ENCODE results near the gene KRT23. TPM values are rescaled to one million over a fixed set of nuclear protein-coding genes. Genes with fewer than 3 reads are reported as not detected.
A peak's percentile ranks its signal among the peaks of the same experiment; 100 is the strongest.

KRT23 gene
- total RNA-seq, 1 donor from 2014 or later, result not detected

GRCh38 chr17:40895106-40895730 is 42.2 kb downstream of the KRT23 start:
- TF ChIP-seq CTCF (IDR thresholded peaks at IDR 0.05; ENCODE audit: unreplicated experiment), result no peak
- Mint-ChIP-seq H3K9me3 (ENCODE audit: unreplicated experiment) (no peaks in the 10 kb centered on the region), H3K36me3 (ENCODE audit: low read depth, unreplicated experiment) (no peaks in the 10 kb centered on the region), H3K4me1 (ENCODE audit: unreplicated experiment) (peaks cover 5% of the 10 kb centered on the region), H3K4me3 (ENCODE audit: unreplicated experiment) (no peak overlapping the region), H3K27ac (ENCODE audit: unreplicated experiment) (no peak overlapping the region), H3K27me3 (ENCODE audit: unreplicated experiment) (no peaks in the 10 kb centered on the region)
- DNase-seq (ENCODE audit: low spot score), result no peak

DNA sequence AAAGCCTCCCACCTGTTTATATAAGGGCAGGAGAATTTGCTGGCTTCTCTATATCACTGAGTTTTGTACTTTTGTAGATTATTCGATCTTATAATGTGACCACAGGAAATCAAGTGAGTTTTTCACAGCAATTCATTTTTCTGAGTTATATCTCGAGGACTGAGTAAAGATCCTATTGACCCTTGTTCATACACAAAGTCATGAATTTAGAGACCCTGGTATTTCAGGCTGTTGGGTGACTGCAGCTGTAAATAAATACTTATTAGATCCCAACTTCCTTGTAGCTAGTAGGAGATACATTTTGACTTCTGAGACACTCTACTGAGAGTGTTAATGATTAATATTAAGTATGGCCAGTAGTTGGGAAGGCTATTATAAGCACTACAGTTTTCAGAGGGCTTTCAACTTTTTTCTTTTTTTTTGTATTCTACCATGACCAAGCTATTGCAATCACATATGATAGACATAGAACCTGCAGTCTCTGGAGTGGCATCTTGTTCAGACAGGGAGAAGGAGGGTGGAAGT is 49.2 kb downstream of the KRT23 start:
- Mint-ChIP-seq H3K4me1 (ENCODE audit: unreplicated experiment) (no peaks in the 10 kb centered on the region), H3K9me3 (ENCODE audit: unreplicated experiment) (no peaks in the 10 kb centered on the region), H3K36me3 (ENCODE audit: low read depth, unreplicated experiment) (no peaks in the 10 kb centered on the region), H3K4me3 (ENCODE audit: unreplicated experiment) (no peak overlapping the region), H3K27me3 (ENCODE audit: unreplicated experiment) (no peaks in the 10 kb centered on the region), H3K27ac (ENCODE audit: unreplicated experiment) (no peak overlapping the region)
- no peak for DNase-seq (ENCODE audit: low spot score)
- no peak for TF ChIP-seq CTCF (IDR thresholded peaks at IDR 0.05; ENCODE audit: unreplicated experiment)

DNA sequence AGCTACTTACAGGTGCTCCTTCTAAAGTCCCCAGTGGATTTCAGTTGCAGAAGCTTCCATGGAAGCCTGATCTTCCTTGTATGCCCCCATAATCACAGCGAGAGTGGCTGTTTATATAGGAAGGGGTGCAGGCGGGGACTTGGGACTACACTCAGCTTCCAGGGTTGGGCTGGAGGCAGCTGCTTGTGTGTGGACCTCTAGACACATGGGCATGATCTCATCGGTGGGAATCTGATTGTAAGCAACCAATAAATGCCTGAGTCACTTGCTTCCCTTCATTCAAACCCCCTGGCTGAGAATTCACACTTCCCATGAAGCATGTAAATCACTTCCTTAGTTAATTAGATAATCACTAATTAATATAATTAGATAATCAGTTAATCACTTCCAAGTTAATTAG is 51.4 kb downstream of the KRT23 start:
- Mint-ChIP-seq H3K27me3 (ENCODE audit: unreplicated experiment) (no peaks in the 10 kb centered on the region), H3K4me3 (ENCODE audit: unreplicated experiment) (no peak overlapping the region), H3K9me3 (ENCODE audit: unreplicated experiment) (no peaks in the 10 kb centered on the region), H3K27ac (ENCODE audit: unreplicated experiment) (no peak overlapping the region), H3K36me3 (ENCODE audit: low read depth, unreplicated experiment) (no peaks in the 10 kb centered on the region), H3K4me1 (ENCODE audit: unreplicated experiment) (no peaks in the 10 kb centered on the region)
- TF ChIP-seq CTCF (IDR thresholded peaks at IDR 0.05; ENCODE audit: unreplicated experiment), result no peak
- no peak for DNase-seq (ENCODE audit: low spot score)

GRCh38 chr17:40884708-40885512 is 52.5 kb downstream of the KRT23 start, which contains the start of gene KRT20:
TSS of gene KRT20 (minus strand) at chr17:40885242. CDS start at chr17:40885185, 57 bp downstream.
- Mint-ChIP-seq H3K4me3 (ENCODE audit: unreplicated experiment) (no peak within 1 kb of the TSS), H3K4me1 (ENCODE audit: unreplicated experiment) (no peaks in the 10 kb centered on the region), H3K27me3 (ENCODE audit: unreplicated experiment) (no peaks in the 10 kb centered on the region), H3K36me3 (ENCODE audit: low read depth, unreplicated experiment) (no peaks in the 10 kb centered on the region), H3K9me3 (ENCODE audit: unreplicated experiment) (no peaks in the 10 kb centered on the region), H3K27ac (ENCODE audit: unreplicated experiment) (no peak within 1 kb of the TSS)
- DNase-seq (ENCODE audit: low spot score), result no peak
- peak; percentile 39 for TF ChIP-seq CTCF (IDR thresholded peaks at IDR 0.05; ENCODE audit: unreplicated experiment)

All from endothelial cell (in vitro differentiated cells).